ENCODE results near the gene TIPARP. TPM values are rescaled to one million over a fixed set of nuclear protein-coding genes. Genes with fewer than 3 reads are reported as not detected.
A peak's percentile ranks its signal among the peaks of the same experiment; 100 is the strongest.
"Not testable (repeated sequence)": the region's sequence is repeated elsewhere in the genome, so short reads cannot be mapped to it uniquely, and the experiment has no call there.

Gene TIPARP
- total RNA-seq, 1 donor from 2014 or later, result 17.7 TPM

- Mint-ChIP-seq H3K27me3 (no peaks in the 10 kb centered on the region), H3K27ac (no peak overlapping the region), H3K4me1 (peaks cover 16% of the 10 kb centered on the region), H3K36me3 (ENCODE audit: low read depth) (no peaks in the 10 kb centered on the region), H3K4me3 (no peak overlapping the region), H3K9me3 (no peaks in the 10 kb centered on the region)
- DNase-seq, result no peak
- intact Hi-C loops (cut with micrococcal nuclease), result no loop called here
Measured at GRCh38 chr3:156638271-156638670, 36.1 kb upstream of the TIPARP start.

- no peak overlapping the region for H3K27ac Mint-ChIP-seq
- peaks cover 25% of the 10 kb centered on the region for H3K4me1 Mint-ChIP-seq
- no peak overlapping the region for H3K4me3 Mint-ChIP-seq
- no peak for DNase-seq
- H3K36me3 Mint-ChIP-seq (ENCODE audit: low read depth), result no peaks in the 10 kb centered on the region
- H3K27me3 Mint-ChIP-seq, result no peaks in the 10 kb centered on the region
- no peaks in the 10 kb centered on the region for H3K9me3 Mint-ChIP-seq
- intact Hi-C loops (cut with micrococcal nuclease), result no loop called here
Measured at GRCh38 chr3:156639414-156640023, 34.9 kb upstream of the TIPARP start.

GRCh38 chr3:156641618-156641975 is 32.8 kb upstream of the TIPARP start:
- no peak for DNase-seq
- peaks cover 1% of the 10 kb centered on the region for H3K9me3 Mint-ChIP-seq
- H3K4me1 Mint-ChIP-seq, result peaks cover 25% of the 10 kb centered on the region
- no peak overlapping the region for H3K4me3 Mint-ChIP-seq
- peaks cover 3% of the 10 kb centered on the region for H3K36me3 Mint-ChIP-seq (ENCODE audit: low read depth)
- intact Hi-C loops (cut with micrococcal nuclease), result no loop called here
- no peak overlapping the region for H3K27ac Mint-ChIP-seq
- no peaks in the 10 kb centered on the region for H3K27me3 Mint-ChIP-seq

- peak; percentile 64 for DNase-seq
- H3K9me3 Mint-ChIP-seq, result peaks cover 11% of the 10 kb centered on the region
- H3K4me1 Mint-ChIP-seq, result peaks cover 25% of the 10 kb centered on the region
- H3K36me3 Mint-ChIP-seq (ENCODE audit: low read depth), result peaks cover 4% of the 10 kb centered on the region
- H3K27me3 Mint-ChIP-seq, result peaks cover 3% of the 10 kb centered on the region
- peak overlapping the region; percentile 79 for H3K27ac Mint-ChIP-seq
- intact Hi-C loops (cut with micrococcal nuclease), result no loop called here
- H3K4me3 Mint-ChIP-seq, result peak overlapping the region; percentile 71
Measured at GRCh38 chr3:156642750-156643728, 31.4 kb upstream of the TIPARP start.

- Mint-ChIP-seq H3K36me3 (ENCODE audit: low read depth) (peaks cover 4% of the 10 kb centered on the region), H3K27ac (peak overlapping the region; percentile 79), H3K4me1 (peaks cover 25% of the 10 kb centered on the region), H3K27me3 (peaks cover 3% of the 10 kb centered on the region), H3K4me3 (peak overlapping the region; percentile 71), H3K9me3 (peaks cover 11% of the 10 kb centered on the region)
- DNase-seq, result peak; percentile 87
- intact Hi-C loops (cut with micrococcal nuclease), result loop anchor here (2.0 kb wide), 1 partner anchor 27 kb away; no protein-coding TSS in a partner anchor
Measured at GRCh38 chr3:156643729-156644389, 30.5 kb upstream of the TIPARP start.

GRCh38 chr3:156644958-156645357 is 29.4 kb upstream of the TIPARP start:
- peaks cover 30% of the 10 kb centered on the region for H3K4me1 Mint-ChIP-seq
- intact Hi-C loops (cut with micrococcal nuclease), result loop anchor here (2.0 kb wide), 1 partner anchor 26 kb away; no protein-coding TSS in a partner anchor
- H3K27me3 Mint-ChIP-seq, result peaks cover 9% of the 10 kb centered on the region
- peaks cover 4% of the 10 kb centered on the region for H3K36me3 Mint-ChIP-seq (ENCODE audit: low read depth)
- no peak overlapping the region for H3K27ac Mint-ChIP-seq
- peaks cover 11% of the 10 kb centered on the region for H3K9me3 Mint-ChIP-seq
- no peak overlapping the region for H3K4me3 Mint-ChIP-seq
- DNase-seq, result no peak

DNA sequence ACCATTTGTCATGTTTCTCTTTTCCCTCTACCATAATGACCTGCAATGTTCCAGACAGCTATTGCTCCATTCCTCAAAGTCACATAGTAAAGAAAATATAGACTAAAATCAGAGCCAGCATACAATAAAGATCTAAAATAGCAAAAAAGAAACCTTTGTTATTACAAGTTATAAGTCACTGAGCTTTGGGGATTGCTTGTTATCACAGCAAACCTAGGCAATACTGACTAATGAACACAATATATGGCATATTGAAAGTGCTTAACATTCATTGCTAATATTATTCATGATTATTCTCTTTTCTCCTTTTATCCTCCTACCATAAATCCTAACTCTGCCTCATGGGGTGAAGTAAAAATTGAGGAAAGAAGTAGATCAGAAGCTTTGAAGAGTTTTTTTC is 27.4 kb upstream of the TIPARP start:
- Mint-ChIP-seq H3K36me3 (ENCODE audit: low read depth) (peaks cover 4% of the 10 kb centered on the region), H3K9me3 (peaks cover 11% of the 10 kb centered on the region), H3K4me1 (peaks cover 22% of the 10 kb centered on the region), H3K27ac (no peak overlapping the region), H3K4me3 (no peak overlapping the region), H3K27me3 (peaks cover 14% of the 10 kb centered on the region)
- no peak for DNase-seq
- intact Hi-C loops (cut with micrococcal nuclease), result no loop called here

DNA sequence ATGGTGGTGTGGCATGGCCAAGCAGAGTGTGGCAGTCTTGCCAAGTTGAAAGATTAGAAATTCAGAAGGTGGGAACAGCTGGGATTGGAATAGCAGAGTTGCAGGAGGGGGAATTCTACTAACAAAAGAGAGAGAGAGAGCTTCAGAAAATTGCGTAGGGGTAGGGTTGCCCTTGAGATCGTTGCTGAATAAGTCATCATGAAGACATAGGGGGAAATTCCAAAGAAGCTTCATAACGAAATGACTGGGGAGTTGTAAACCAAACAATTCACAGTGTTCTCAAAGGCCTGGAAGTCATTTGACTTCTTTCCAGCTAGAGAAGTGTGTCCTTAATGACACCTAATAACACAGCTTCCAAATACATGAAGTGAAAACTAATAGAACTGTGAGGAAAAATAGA is 26.3 kb upstream of the TIPARP start:
- DNase-seq, result no peak
- Mint-ChIP-seq H3K4me3 (no peak overlapping the region), H3K9me3 (peaks cover 12% of the 10 kb centered on the region), H3K4me1 (peaks cover 16% of the 10 kb centered on the region), H3K27ac (no peak overlapping the region), H3K27me3 (peaks cover 14% of the 10 kb centered on the region), H3K36me3 (ENCODE audit: low read depth) (peaks cover 4% of the 10 kb centered on the region)
- intact Hi-C loops (cut with micrococcal nuclease), result no loop called here

DNA sequence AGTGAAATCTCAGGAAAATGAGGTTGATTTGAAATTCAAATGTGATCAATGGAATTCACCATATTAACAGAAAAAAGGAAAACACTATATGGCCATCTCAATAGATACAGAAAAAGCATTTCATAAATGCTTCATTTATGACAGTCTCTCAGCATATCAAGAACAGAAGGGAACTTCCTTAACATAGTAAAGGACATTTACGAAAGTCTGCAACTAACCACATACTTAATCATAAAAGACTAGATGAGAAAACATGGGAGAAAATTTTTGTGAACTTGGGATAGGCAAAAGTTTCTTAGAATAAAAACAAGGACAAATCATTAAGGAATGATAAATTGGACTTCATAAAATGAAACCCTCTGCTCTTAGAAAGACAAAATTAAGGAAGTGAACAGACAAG is 24.7 kb upstream of the TIPARP start:
- H3K9me3 Mint-ChIP-seq, result peaks cover 15% of the 10 kb centered on the region

GRCh38 chr3:156652661-156653060 is 21.7 kb upstream of the TIPARP start:
- H3K27me3 Mint-ChIP-seq, result peaks cover 18% of the 10 kb centered on the region
- H3K36me3 Mint-ChIP-seq (ENCODE audit: low read depth); DNase-seq; H3K27ac Mint-ChIP-seq; H3K4me3 Mint-ChIP-seq; intact Hi-C loops (cut with micrococcal nuclease); H3K9me3 Mint-ChIP-seq: not testable (repeated sequence)
- peaks cover 15% of the 10 kb centered on the region for H3K4me1 Mint-ChIP-seq

More for the DNA sequence above, 24.7 kb upstream of the TIPARP start:
- Mint-ChIP-seq H3K27ac (no peak overlapping the region), H3K36me3 (ENCODE audit: low read depth) (peaks cover 4% of the 10 kb centered on the region), H3K4me3 (no peak overlapping the region), H3K27me3 (peaks cover 14% of the 10 kb centered on the region), H3K4me1 (peaks cover 9% of the 10 kb centered on the region)
- DNase-seq, result no peak
- intact Hi-C loops (cut with micrococcal nuclease), result no loop called here

DNA sequence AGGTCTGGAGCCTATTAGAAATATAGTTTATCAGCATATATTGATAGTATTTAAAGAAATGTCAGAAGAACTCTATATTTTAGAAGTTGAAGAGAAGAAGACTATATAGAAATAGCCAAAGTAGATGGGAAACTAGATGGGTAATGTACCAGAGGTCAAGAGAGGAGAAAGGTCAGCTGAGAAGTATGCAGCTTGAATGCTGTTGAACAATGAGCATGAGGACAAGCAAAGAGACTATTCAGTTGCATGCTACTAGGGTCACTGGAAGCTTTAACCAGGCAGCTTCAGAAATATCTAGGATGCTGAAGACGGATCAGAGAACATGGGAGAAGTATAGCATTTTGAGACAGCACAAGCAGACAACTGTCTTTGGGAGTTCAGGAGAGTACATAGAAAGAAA is 19.6 kb upstream of the TIPARP start:
- Mint-ChIP-seq H3K27me3 (peaks cover 9% of the 10 kb centered on the region), H3K9me3 (peaks cover 4% of the 10 kb centered on the region), H3K27ac (no peak overlapping the region), H3K4me1 (peaks cover 9% of the 10 kb centered on the region), H3K36me3 (ENCODE audit: low read depth) (no peaks in the 10 kb centered on the region), H3K4me3 (no peak overlapping the region)
- DNase-seq, result no peak
- intact Hi-C loops (cut with micrococcal nuclease), result no loop called here

DNA sequence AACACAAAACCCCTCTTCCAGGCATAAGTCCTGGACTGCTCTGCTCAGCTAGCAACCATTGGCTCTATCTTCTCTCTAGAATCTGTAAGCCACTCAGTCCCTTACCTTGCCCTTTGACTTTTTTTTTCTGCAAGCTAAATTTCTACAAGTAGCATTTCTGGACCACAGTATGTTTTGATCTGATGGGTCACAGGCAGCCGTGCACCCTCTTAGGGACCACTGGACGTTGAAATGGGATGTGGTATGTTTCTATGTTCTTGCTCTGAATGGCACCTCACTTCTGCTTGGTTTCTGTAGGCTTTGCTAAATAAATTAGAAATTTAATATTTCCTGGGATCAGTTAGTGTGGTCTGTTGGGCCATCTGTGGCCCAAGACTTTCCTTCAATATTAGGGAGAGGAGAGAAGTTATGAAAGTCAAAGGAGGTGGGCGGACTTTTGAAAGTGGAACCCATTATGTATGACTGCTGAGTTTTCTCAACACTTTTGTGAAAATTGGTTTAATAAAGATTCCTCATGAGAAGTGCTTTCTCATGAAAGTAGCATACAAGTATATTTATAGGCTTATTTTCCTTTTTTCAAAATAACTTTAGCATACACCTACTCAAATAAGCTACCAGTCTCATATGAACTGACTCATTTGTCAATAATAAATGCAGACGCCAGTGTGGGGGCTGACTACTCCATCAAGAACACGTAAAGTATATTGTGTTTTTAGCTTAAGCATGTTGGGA is 18.4 kb upstream of the TIPARP start:
- intact Hi-C loops (cut with micrococcal nuclease), result no loop called here
- Mint-ChIP-seq H3K27me3 (peaks cover 6% of the 10 kb centered on the region), H3K36me3 (ENCODE audit: low read depth) (no peaks in the 10 kb centered on the region), H3K9me3 (peaks cover 4% of the 10 kb centered on the region), H3K4me1 (peaks cover 10% of the 10 kb centered on the region), H3K4me3 (no peak overlapping the region), H3K27ac (no peak overlapping the region)
- no peak for DNase-seq

GRCh38 chr3:156657440-156657839 is 16.9 kb upstream of the TIPARP start:
- peaks cover 4% of the 10 kb centered on the region for H3K27me3 Mint-ChIP-seq
- H3K9me3 Mint-ChIP-seq, result peaks cover 4% of the 10 kb centered on the region
- H3K36me3 Mint-ChIP-seq (ENCODE audit: low read depth), result no peaks in the 10 kb centered on the region
- intact Hi-C loops (cut with micrococcal nuclease), result no loop called here
- no peak overlapping the region for H3K4me3 Mint-ChIP-seq
- DNase-seq, result no peak
- H3K4me1 Mint-ChIP-seq, result peaks cover 18% of the 10 kb centered on the region
- H3K27ac Mint-ChIP-seq, result no peak overlapping the region

All from activated CD4-positive, alpha-beta T cell treated with anti-CD3 and anti-CD28 coated beads, Interleukin-2, amount 10 ng/mL, durations not matched to agents 24 days and 14 days (primary cell).